Stimulated activated CD4-positive, alpha-beta T cell treated with anti-CD3 and anti-CD28 coated beads, Interleukin-12 subunit alpha, Interleukin-12 subunit beta, amount 100 ng/mL, for 48 hours (primary cell): ENCODE measurements around the gene TMA7B.

ENCODE experiments used
- DNase-seq, 3 donors: peaks; one replicate each; pipeline ENCODE4 v3.0.0-alpha.2; 2020; ENCODE audit warnings: low read depth in 2 of 3, low spot score in 1 of 3

TMA7B gene

DNA sequence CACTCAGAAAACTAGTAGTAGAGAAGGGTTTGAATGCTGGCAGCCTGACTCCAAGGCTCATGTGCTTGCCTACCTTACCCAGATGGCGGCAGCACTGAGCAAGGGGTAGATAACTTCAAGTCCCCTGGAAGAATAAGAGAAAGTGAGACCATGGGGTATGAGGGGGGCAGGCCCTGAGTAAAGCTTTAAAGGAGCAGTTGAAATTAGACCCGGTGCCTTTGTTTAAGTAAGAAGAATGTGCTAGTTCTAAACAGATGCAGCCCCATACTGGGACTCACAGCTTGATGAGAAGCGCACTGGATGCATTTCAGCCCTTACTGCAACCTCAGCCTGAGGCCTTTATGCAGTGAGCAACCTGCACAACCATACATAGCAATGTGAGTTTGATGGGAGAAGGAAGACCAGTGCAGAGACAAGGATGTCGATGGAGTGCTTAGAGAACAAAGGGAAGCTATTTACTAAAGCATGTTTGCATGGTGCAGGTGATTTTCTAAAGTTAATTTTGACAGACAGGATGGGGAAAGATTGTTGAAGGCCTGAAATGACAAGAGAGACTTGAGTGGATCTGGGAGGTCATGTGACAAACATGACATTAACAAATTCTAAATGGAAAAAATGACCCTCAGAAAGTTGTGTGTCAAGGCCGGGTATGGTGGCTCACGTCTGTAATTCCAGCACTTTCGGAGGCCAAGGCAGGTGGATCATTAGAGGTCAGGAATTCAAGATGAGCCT is 27.1 kb upstream of the TMA7B start:
- peak; percentile 42 to 69 (median 52) for DNase-seq

DNA sequence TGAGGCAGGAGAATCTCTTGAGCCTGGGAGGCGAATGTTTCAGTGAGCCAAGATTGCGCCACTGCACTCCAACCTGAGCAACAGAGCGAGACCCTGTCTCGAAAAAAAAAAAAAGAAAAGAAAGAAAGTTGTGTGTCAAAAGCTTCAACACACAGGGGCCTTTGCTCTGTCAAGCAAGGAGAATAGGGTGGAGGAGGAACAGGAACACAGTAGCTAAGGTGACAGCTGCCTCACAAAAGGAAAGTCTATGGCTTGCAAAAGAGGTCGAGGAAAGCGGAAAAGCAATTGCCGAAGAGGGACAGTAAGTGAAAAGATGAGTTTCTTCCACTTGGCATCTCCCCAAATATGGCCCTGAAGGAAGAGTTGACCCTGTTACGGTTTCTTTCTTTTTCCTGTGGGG is 26.5 kb upstream of the TMA7B start:
- no peak for DNase-seq

DNA sequence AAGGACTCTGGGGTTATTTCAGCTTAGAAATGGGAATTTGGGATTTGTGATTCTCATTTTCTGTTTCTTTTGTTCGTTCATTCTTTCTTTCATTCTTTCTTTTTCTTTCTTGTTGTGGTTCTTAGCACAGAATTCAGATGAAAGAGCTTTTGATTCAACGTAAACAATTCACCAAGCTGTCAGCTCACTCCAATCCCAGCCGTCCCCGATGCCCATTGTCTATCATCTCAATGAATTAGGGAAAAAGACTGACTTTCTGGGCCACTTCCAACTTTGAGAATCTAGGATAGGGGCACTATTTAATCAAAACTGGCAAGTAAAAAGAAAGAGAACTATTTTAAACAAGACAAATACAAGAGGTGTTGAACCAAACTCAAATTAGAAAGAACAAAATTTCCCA is 25.1 kb upstream of the TMA7B start:
- DNase-seq, result no peak

DNA sequence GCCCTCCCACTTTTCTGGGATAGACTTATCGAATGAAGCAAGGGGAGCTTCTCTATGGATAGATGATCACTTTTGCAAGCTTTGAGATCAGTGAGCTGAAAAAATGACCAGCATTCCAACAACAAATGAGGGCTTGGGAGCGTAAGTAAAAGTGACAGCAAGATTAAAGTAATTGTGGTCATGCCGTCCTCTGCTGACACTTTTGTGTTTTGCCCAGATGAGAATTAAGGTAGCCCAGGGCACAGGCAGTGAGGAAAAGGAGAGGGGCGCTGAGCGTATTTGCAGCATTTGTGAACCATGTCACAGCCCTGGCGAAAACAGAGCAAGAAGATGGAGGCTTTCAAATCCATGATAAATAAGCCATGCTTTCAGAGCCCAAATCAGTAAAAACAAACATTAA is 24.6 kb upstream of the TMA7B start:
- DNase-seq, result no peak

DNA sequence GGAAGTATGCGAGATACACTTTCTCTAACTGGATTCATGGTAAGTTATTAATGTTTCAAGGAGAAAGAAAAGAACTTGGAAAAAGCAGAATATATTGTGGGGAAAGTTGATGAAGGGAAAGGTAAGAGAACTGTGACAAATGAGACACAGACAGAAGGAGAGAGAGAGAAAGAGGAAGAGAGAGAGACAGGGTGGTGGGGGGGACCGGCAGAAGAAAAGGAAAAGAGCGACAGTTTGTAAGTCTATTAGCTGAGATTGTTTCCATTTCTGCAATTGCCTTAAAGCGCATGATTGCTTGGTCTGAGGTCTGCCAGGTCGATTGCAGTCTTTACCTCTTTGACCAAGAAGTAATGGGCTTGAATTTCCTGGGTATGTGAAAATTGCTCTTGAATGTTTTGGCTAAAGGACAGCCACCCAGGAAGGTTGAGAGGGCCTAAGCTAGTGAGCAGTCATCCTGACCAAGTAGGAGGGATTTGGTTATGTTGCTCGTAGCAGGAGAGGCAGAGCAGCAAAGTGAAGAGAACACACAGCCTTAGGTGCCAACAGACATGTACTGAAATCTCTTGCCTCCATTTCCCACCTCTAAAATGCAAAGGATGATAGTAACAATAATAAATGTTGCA is 23.6 kb upstream of the TMA7B start:
- DNase-seq, result no peak

DNA sequence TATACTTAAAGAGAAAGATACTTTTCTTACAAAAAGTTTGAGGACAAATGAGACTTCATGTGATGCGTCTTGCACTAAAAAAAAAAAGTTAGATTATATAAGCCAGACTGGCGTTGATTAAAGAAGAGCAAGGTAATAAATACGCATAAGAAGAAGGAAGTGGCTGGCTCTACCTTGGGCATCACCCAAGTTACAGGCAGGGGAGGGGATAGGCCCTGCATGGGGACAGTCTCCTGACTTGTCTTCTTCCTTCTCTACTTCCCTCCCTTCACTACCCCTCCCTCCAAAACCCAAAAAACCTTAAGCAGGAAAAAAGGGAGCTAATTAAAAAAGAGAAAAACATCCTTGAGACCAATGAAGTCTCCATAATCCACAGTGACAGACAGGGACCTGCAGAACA is 22.3 kb upstream of the TMA7B start:
- DNase-seq, result no peak

DNA sequence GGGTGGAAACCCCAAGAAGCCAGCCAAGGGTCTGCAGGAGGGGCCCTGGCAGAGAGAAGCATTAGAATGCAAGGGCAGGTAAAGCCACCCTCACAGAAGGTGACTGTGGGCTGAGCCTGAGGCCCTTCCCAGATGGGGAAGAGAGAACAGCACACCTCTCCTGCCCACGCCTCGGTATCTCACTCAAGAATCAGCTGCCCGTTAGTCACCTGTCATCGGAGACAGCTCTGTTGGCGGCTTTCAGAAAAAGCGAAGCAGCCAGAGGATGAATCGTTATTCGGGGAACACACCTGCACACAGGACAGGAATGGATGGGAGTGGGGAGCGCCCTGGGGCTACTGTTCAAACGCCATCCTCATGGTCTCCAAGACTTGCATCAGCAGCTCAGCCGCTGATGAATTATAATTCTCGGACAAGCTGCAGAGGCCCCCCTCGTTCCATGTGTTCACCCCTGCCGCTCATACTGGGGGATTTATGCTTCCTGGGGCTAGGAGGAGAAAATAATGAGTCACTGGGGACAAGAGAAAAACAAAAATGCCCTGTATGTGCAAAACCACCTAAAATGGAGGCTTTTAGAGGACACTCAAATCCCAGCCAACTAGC is 21.6 kb upstream of the TMA7B start:
- peak in 1 of 3 donors; percentile 36 for DNase-seq

DNA sequence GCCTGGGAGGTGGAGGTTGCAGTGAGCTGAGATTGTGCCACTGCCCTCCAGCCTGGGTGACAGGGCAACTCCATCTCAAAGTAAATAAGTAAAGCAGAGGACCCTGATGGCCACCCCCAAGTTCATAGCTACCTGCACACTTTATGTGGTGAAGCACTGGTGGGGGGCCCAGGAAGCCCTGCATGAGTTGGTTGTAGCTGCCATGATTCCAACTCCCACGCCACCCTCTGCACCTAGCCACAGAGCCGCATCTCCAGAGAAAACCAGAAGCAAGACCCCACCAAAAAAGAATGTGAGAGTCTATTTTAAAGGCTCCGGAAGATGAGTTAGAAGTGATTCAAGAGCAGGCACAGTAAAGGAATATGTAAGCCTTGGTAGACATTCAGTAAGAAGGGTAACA is 20.4 kb upstream of the TMA7B start:
- no peak for DNase-seq

DNA sequence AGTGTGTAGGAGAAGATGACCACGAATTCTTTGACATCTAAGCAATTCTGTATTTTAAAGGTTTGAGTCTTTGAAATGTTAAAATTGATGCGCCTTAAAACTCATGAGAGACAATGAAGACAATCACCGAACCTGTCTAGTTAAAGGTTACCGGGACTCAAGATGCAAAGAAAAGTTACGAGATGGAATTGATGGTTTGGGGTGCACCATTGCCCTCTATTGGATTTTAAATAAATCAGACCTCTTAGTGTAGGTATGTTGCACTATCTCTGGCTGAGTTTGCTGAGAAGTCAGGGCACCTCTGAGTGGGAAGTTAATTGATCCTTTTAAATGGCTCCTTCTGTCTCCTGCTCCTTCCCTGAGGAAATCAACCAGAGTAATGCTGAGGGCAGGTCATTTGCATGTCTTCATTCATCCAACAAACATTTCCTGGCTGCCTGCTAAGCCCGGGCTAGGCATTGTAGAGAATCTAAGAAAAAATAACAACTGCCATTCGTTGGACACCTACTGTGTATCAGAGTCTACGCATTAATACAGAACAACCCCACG is 19.4 kb upstream of the TMA7B start:
- no peak for DNase-seq

DNA sequence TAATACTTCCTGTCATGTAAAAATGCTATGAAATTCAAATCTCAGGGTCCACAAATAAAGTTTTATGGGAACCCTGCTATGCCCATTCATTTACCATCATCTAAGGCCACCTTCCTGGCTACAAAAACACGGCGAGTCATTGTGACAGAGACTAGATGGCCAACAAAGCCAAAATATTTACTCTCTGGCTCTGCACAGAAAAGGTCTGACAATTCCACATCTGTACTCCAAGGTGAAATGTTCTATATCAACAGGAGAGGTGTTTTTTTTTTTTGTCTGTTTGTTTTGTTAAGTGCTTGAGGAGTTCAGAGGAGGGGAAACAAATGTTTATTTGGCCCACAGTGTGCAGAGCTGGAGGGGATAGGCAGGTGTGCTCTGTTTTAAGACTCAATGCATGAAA is 18.6 kb upstream of the TMA7B start:
- DNase-seq, result no peak

DNA sequence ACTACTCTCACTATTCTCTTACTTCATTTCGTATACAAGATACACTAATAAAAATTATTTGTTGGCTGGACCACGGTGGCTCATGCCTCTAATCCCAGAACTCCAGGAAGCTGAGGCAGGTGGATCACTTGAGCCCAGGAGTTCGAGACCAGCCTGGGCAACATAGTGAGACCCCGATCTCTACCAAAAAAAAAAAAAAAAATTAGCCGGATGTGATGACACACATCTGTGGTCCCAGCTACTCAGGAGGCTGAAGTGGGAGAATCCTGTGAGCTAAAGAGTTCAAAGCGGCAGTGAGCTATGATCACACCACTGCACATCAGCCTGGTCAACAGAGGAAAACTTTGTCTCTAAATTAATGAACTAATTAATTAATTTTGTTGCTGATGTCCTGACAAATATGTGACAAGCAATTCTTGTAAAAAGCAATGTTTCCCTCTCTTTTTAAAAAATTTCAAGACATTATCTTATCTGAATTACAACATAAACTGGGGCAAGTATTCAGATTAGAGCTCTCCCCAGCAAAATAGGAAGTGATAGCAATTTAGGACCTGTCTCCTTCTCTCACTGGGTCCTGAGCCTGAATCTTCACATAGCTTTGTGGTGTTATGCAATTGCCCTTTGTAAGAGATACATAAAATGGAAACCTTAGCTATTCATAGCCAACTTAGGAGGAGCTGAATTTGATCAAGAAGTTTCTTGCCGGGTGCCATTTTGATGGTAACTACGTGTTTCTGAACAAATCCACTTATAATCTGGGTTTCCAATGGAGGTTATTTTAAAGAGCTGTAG is 17.6 kb upstream of the TMA7B start:
- no peak for DNase-seq

DNA sequence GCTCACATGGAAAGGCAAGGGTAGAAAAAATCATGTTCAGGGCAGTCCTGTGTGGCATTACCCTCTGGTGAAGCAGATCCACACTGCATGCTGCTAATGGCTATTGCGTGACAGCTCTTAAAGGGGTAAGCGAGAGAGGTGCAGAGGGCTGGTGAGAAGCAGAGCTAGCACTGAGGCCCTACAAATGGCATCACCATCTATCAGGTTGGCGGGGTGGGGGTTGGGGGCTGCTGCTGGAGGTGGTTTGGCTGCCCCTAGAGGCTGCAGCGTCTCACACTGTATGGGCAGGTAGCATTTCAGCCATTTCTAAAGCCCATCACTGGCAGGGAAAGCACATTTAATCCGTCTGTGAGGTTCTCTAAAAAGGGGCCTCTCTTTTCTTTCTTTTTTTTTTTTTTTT is 16.9 kb upstream of the TMA7B start:
- DNase-seq, result no peak

DNA sequence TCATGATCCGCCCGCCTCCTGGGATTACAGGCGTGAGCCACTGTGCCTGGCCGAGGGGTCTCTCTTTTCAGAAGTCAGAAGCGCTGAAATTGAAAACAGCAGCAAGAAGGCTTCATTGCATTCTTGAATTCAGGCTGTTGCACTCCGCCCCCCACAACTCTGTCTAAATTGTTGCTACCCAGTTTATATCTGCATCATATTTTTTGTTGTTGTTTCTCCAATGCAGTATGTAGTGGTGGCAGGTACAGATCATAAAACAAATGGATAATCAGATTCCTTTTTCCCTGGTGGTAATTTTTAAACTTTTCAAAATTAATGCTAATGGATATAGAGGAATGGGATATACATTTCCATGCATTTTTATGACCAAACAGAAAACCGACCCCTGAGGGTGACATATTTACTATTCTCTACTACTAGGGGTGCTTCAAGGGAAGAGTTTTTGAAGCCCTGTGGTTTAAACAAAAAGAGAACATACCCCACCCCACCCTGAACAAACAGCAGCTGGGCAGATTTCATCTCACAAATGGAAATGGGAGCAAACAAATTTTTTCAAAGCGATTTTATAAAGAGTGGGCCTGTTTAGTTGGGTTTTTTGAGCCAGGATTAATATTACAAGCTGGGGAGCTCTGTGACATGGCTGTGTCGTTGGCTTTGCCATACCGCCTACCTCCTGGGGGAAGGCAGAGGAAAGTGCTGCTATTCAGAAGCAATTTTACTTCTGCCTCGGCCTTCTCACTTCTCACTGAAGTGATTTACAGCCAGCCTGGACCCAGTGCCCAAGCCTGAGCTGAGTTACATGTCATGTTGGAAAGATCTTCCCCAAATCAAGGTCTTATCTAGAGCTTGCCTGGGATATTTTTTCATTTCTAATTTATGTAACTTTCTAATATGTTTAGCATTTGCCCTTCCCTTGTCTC is 16.0 kb upstream of the TMA7B start:
- DNase-seq, result no peak

DNA sequence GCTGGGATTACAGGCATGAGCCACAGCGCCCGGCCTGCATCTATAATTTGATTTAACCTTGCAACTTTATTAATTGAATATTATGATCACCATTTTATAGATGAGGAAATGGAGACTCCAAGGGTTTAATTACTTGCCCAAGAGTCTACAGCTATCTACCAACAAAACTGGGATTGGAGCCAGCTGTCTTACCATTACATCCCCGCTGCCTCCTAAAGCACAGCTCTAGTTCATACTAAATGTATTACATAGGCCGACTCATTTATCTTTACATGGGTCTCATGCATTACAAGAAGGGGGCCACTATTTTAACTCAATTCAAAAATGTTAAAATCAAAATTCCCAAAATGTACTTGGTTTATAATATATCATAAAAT is 14.1 kb upstream of the TMA7B start:
- no peak for DNase-seq

DNA sequence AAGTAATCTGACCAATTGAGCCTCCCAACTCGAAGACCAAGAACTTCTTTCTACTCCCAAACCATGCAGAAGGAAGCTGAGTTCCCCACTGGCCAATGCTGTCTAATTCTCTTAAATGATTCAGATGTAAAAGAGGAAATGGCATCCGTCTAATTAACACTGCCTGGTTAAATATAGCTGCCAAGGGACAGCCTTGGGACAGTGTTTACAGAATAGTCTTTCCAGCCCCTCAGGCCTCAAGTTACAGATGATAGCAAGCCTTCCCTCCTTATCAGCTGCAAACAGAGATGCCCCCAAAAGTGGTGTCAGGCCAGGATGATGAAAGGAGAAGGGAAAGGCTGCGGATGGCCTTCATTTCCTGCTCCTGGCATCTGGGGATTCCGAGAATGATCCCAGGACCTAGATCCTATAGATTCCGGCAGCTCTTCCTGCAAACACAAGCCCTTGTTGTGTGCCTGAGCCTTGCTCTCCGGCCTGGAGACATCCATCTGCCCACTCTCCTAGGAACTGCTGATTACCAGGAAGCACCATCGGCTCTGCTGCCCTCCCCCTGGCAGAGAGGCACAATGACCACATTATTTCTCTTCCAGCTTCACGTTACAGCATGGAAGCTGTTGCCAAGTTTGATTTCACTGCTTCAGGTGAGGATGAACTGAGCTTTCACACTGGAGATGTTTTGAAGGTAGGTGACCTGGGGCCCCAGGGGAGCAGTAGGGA is 13.5 kb upstream of the TMA7B start:
- DNase-seq, result no peak

DNA sequence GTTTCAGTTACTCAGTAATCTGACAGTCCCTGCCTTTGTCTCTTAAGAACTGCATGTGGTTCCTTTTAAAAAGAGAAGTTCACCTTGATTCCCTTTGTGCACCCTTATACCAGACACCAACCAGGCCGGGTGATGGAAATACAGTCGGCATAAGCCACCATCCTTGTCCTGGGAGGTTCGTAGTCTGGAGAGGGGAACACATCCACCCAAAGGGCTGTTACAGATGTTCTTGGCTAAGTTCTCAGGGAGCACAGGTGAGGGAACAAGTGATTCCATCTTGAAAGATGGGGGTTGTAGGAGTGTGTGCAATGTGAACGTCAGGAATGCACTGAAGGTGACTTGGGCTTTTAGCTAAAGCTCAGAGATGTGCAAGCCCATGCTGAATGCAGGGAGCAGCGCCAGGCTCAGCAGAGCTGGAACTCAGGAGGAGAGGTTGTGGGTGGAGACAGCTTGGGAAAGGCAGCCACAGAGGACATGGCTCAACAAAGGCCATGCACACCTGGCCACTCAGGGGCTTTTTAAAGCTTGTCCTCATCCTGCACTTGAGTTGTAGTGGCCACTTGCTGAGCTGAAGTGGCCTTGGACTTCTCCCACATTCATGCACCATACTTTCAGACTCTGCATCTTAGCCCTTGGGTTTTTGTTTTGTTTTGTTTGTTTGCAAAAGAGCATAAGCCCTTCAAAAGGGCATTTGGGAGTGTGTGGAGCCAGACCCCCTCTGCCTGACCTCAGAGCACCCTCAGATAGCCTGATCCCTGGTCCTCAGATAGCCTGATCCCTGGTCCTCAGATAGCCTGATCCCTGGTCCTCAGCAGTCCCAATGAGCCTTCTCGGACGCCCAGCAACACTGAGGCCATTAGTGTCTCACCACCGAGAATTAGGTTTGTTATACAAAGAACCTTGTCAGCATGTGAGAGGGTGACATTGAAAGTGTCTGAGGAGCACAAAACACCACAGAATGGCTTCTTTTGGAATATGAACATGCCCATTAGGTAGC is 12.7 kb upstream of the TMA7B start:
- no peak for DNase-seq

DNA sequence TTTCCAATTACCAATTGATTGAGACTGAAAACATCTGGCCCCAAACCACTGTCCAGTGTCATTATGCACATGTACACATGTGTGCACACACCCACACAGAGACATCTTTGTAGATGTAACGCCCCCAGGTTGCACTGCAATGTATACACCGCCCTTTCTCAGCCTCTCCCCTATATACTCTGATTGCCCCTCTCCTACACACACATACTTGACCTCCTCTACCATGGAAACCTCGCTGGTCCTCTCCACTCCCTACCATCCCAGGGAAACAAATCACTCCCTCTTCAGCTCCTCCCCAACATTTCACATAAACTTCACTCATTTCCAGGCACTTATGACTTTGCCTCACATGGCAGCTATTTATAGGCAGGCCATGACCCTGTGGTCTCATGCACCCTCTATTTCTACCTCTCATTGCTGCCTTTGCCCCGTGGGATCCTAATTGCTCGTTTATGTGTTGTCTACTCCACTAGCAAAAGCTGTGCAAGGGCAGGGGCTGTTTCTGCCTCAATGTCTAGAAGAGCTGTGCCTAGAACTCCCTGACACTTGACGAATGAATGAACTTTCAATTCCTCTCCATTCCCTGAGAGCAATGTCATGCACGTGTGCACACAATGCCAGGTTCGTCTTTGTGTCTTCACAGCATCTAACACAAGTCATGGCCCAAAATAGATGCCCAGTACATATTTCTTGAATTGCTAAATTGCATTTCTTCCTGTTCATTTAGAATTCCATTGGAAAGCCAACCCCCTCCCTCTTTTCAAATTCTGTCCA is 10.0 kb upstream of the TMA7B start:
- DNase-seq, result no peak
